HEK293 (cell line): Measurements from ENCODE around the gene ARHGAP8.
"Not testable (repeated sequence)": the region's sequence is repeated elsewhere in the genome, so short reads cannot be mapped to it uniquely, and the experiment has no call there.

ENCODE experiments used
- CTCF ChIA-PET: fragments of 350-600 bp; formaldehyde crosslinking; extraction: SDS; loops from one replicate; lab custom pipeline; 2021; ENCODE audit warnings: antibody characterized with exemption; lab: Yijun Ruan, JAX
- POLR2A ChIA-PET: fragments of 300-600 bp; formaldehyde crosslinking; extraction: SDS; loops from one replicate; lab custom pipeline; 2020; ENCODE audit warnings: antibody characterized with exemption, inconsistent platforms; lab: Yijun Ruan, JAX
- H3K27ac ChIP-seq: fragments of 200-500 bp; sonication (Bioruptor generic); 2 replicates; pipeline ENCODE4 v1.5.1; 2014; ENCODE audit warnings: low read depth, low read length, control low read depth, inconsistent platforms; ENCODE audit errors: extremely low read depth
- H3K36me3 ChIP-seq, 2 experiments: fragments of 200-500 bp in 1 of 2; sonication (Bioruptor generic) in 1 of 2; 1 replicate in 1 of 2; 2 replicates in 1 of 2; pipeline ENCODE4 v1.5.1; 2014 to 2017; ENCODE audit warnings: inconsistent platforms in 2 of 2, low read length in 2 of 2; ENCODE audit not compliant: control insufficient read depth in 2 of 2, insufficient read depth in 1 of 2
- H3K4me1 ChIP-seq: fragments of 200-500 bp; sonication (Bioruptor generic); 2 replicates; pipeline ENCODE4 v1.5.1; 2014; ENCODE audit warnings: mild to moderate bottlenecking, low read length, inconsistent platforms; ENCODE audit not compliant: control insufficient read depth, insufficient read depth
- H3K4me3 ChIP-seq: 2 replicates; pipeline ENCODE4 v1.5.1; 2011; ENCODE audit warnings: low read depth, mild to moderate bottlenecking, control low read depth, low read length, moderate library complexity
- H3K9me3 ChIP-seq: fragments of 200-500 bp; sonication (Bioruptor generic); 2 replicates; pipeline ENCODE4 v1.5.1; 2014; ENCODE audit warnings: low read depth, low read length, inconsistent platforms; ENCODE audit not compliant: control insufficient read depth, insufficient read depth
- EGR2 ChIP-seq: fragments of 450-650 bp; formaldehyde crosslinking; IDR thresholded peaks from 2 replicates; pipeline ENCODE4 v1.5.1; 2016; ENCODE audit warnings: low read depth, missing biosample characterization, missing genetic modification characterization
- HOXC10 ChIP-seq: sonication (generic); formaldehyde crosslinking; IDR thresholded peaks from 2 replicates; pipeline ENCODE4 v1.8.1; 2023; ENCODE audit warnings: mild to moderate bottlenecking, missing genetic modification reagents
- KLF7 ChIP-seq: fragments of 450-650 bp; formaldehyde crosslinking; IDR thresholded peaks from 2 replicates; pipeline ENCODE4 v1.5.1; 2016; ENCODE audit warnings: missing biosample characterization, missing genetic modification characterization, borderline replicate concordance
- OVOL3 ChIP-seq: fragments of 450-650 bp; formaldehyde crosslinking; IDR thresholded peaks from 2 replicates; pipeline ENCODE4 v1.5.1; 2016; ENCODE audit warnings: missing biosample characterization, missing genetic modification characterization
- PRDM1 ChIP-seq: fragments of 450-650 bp; formaldehyde crosslinking; IDR thresholded peaks from 2 replicates; pipeline ENCODE4; 2016; ENCODE audit warnings: missing biosample characterization, missing genetic modification characterization
- PRDM6 ChIP-seq: fragments of 450-650 bp; formaldehyde crosslinking; IDR thresholded peaks from 2 replicates; pipeline ENCODE4 v1.5.1; 2017; ENCODE audit warnings: missing biosample characterization, missing genetic modification characterization
- ZBTB20 ChIP-seq: fragments of 450-650 bp; formaldehyde crosslinking; IDR thresholded peaks from 2 replicates; pipeline ENCODE4 v1.5.1; 2016; ENCODE audit warnings: missing biosample characterization, missing genetic modification characterization
- ZBTB49 ChIP-seq: fragments of 450-650 bp; formaldehyde crosslinking; IDR thresholded peaks from 2 replicates; pipeline ENCODE4 v1.5.1; 2016; ENCODE audit warnings: missing biosample characterization, missing genetic modification characterization, low read depth
- ZIC2 ChIP-seq: fragments of 450-650 bp; formaldehyde crosslinking; IDR thresholded peaks from 2 replicates; pipeline ENCODE4 v1.5.1; 2016; ENCODE audit warnings: missing biosample characterization, missing genetic modification characterization
- ZNF211 ChIP-seq: fragments of 450-650 bp; formaldehyde crosslinking; IDR thresholded peaks from 2 replicates; pipeline ENCODE4 v1.5.1; 2016; ENCODE audit warnings: low read depth, missing biosample characterization, missing genetic modification characterization
- ZNF214 ChIP-seq: fragments of 450-650 bp; formaldehyde crosslinking; IDR thresholded peaks from 2 replicates; pipeline ENCODE4 v1.5.1; 2017; ENCODE audit warnings: missing biosample characterization, mild to moderate bottlenecking, missing genetic modification characterization, borderline replicate concordance
- ZNF223 ChIP-seq: fragments of 450-650 bp; formaldehyde crosslinking; IDR thresholded peaks from 2 replicates; pipeline ENCODE4 v1.5.1; 2016; ENCODE audit warnings: missing biosample characterization, missing genetic modification characterization
- ZNF311 ChIP-seq: fragments of 450-650 bp; formaldehyde crosslinking; IDR thresholded peaks from 2 replicates; pipeline ENCODE4 v1.5.1; 2017; ENCODE audit warnings: missing biosample characterization, missing genetic modification characterization, borderline replicate concordance
- ZNF350 ChIP-seq: fragments of 450-650 bp; formaldehyde crosslinking; IDR thresholded peaks from 2 replicates; pipeline ENCODE4 v1.5.0; 2017; ENCODE audit warnings: missing biosample characterization, mild to moderate bottlenecking, missing genetic modification characterization
- ZNF529 ChIP-seq: fragments of 450-650 bp; formaldehyde crosslinking; IDR thresholded peaks from 2 replicates; pipeline ENCODE4 v1.5.1; 2017; ENCODE audit warnings: missing genetic modification characterization, missing biosample characterization; ENCODE audit not compliant: insufficient replicate concordance
- ZNF549 ChIP-seq: fragments of 450-650 bp; IDR thresholded peaks from 2 replicates; pipeline ENCODE4 v1.5.1; 2018; ENCODE audit warnings: missing biosample characterization, missing genetic modification characterization, mild to moderate bottlenecking, inconsistent platforms, moderate library complexity
- ZNF610 ChIP-seq: fragments of 450-650 bp; formaldehyde crosslinking; IDR thresholded peaks from 2 replicates; pipeline ENCODE4 v1.5.1; 2016; ENCODE audit warnings: missing biosample characterization, missing genetic modification characterization, borderline replicate concordance
- ZNF624 ChIP-seq: fragments of 450-650 bp; formaldehyde crosslinking; IDR thresholded peaks from 2 replicates; pipeline ENCODE4 v1.5.1; 2017; ENCODE audit warnings: missing biosample characterization, missing genetic modification characterization
- ZNF670 ChIP-seq: fragments of 450-650 bp; formaldehyde crosslinking; IDR thresholded peaks from 2 replicates; pipeline ENCODE4 v1.5.1; 2016; ENCODE audit warnings: missing biosample characterization, missing genetic modification characterization, low read depth
- ZNF677 ChIP-seq: fragments of 450-650 bp; IDR thresholded peaks from 2 replicates; pipeline ENCODE4 v1.5.0; 2018; ENCODE audit warnings: missing biosample characterization, mild to moderate bottlenecking, missing genetic modification characterization, moderate library complexity
- ZNF747 ChIP-seq: fragments of 450-650 bp; formaldehyde crosslinking; IDR thresholded peaks from 2 replicates; pipeline ENCODE4 v1.5.1; 2016; ENCODE audit warnings: missing biosample characterization, missing genetic modification characterization
- ZNF768 ChIP-seq: fragments of 450-650 bp; formaldehyde crosslinking; IDR thresholded peaks from 2 replicates; pipeline ENCODE4 v1.5.1; 2018; ENCODE audit warnings: missing biosample characterization, mild to moderate bottlenecking, missing genetic modification characterization
- ZNF792 ChIP-seq: fragments of 450-650 bp; formaldehyde crosslinking; IDR thresholded peaks from 2 replicates; pipeline ENCODE4 v1.5.1; 2016; ENCODE audit warnings: missing biosample characterization, missing genetic modification characterization
- ZSCAN5A ChIP-seq: fragments of 450-650 bp; formaldehyde crosslinking; IDR thresholded peaks from 2 replicates; pipeline ENCODE4 v1.5.1; 2016; ENCODE audit warnings: missing biosample characterization, missing genetic modification characterization
- TF ChIP-seq, protein P1 (sequence below): fragments of 450-650 bp; formaldehyde crosslinking; IDR thresholded peaks from 2 replicates; pipeline ENCODE4 v1.5.1; 2016; ENCODE audit warnings: missing biosample characterization, missing genetic modification characterization

Gene ARHGAP8

DNA sequence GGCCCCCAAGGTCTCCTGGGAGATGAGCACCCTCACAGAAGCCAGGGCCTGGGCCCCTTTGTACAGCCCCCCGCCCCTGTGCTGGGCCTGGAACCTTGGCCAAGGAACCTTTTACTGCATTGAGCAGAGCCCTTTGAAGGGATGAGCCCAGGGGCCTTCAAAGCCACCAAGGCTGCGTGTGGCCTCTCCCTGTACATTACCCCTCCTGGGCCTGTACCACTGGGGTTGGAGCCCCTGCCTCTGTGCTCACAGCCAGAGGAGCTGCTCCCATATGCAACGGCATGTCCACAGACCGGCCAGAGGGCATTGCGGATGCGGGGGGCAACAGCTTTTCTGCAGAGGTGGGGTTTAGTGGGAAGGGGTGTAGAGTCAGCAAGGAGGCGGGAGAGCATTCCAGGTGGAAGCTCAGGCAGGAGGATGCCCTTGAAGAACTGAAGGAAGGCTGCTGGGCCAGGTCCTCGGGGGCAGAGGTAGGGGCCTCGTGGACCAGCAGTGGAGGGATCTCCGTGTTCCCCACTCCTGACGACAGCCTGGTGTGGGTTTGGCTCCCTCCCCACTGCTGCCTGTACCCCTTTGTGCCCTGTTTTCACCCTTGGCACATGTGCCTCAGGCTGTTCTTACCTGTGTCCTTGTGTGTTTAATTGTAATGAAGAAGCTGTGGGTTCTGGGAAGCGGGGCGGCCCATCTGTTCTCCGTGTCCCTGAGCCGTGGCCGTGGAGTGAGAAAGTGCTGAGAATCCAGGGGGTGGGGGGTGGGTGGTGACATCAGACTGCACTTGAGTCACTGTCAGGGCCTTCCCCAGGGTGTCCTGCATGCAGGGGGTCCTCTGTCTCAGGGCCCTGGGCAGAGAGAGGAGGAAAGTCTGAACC lies 46.9 kb downstream of the ARHGAP8 start (continued):
- TF ChIP-seq ZSCAN5A (tag by site-specific recombination): no peak
- TF ChIP-seq ZNF223: no peak
- no peak for TF ChIP-seq ZNF350 (tag by site-specific recombination)
- TF ChIP-seq ZNF624 (tag by site-specific recombination): no peak
- no peak for TF ChIP-seq ZNF768 (tag by site-specific recombination)
- no peak for TF ChIP-seq ZNF610 (tag by site-specific recombination)
- TF ChIP-seq ZNF747 (tag by site-specific recombination): no peak
- peak; percentile 71 for TF ChIP-seq ZIC2 (tag by site-specific recombination)
- TF ChIP-seq ZNF214 (tag by site-specific recombination): no peak
- no peak for TF ChIP-seq KLF7 (tag by site-specific recombination)
- TF ChIP-seq ZNF677 (tag by site-specific recombination): peak; percentile 97

DNA sequence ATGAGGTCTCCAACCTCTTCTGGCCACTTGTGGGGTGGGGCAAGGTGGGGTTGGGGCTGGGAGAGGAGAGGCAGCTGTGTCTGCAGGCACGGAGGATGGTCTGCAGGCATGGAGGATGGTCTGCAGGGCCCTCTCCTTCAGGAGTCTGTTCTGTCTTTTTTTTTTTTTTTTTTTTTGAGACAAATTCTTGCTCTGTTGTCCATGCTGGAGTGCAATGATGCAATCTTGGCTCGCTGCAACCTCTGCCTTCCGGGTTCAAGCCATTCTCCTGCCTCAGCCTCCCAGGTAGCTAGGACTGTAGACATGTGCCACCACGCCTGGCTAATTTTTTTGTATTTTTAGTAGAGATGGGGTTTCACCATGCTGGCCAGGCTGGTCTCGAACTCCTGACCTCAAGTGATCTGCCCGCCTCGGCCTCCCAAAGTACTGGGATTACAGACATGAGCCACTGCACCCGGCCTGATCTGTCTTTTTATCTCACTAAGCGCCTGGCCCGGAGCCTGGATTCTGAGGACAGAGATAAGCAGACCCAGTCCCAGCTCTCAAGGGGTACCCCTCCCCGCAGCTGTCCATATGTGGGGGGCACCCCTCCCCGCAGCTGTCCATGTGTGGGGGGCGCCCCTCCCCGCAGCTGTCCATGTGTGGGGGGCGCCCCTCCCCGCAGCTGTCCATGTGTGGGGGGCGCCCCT lies 47.7 kb downstream of the ARHGAP8 start:
- H3K9me3 ChIP-seq, POLR2A ChIA-PET, H3K4me1 ChIP-seq, H3K36me3 ChIP-seq, H3K4me3 ChIP-seq, H3K27ac ChIP-seq: not testable (repeated sequence)
- CTCF ChIA-PET: interaction anchor here (1.3 kb wide), 1 partner anchor 28 kb away, joined by 6 read pairs; no protein-coding TSS in a partner anchor
- TF ChIP-seq ZIC2 (tag by site-specific recombination): 0 out of 2 replicates have a peak, but pooled peaks have one; percentile 2

- Histone ChIP-seq H3K27ac (no peak overlapping the region), H3K36me3 (no peaks in the 10 kb centered on the region; a peak in 1 of 3 replicates), H3K4me1 (peaks cover 3% of the 10 kb centered on the region), H3K9me3 (no peaks in the 10 kb centered on the region), H3K4me3 (no peak overlapping the region)
- POLR2A ChIA-PET: no interaction called here
- CTCF ChIA-PET: no interaction called here
- TF ChIP-seq HOXC10 (no peak), ZNF792 (tag by site-specific recombination) (no peak), ZBTB20 (tag by site-specific recombination) (no peak), EGR2 (tag by site-specific recombination) (no peak), ZNF670 (tag by site-specific recombination) (no peak), ZNF211 (tag by site-specific recombination) (no peak), ZNF311 (no peak), PRDM6 (tag by site-specific recombination) (no peak), ZNF549 (tag by site-specific recombination) (no peak), ZNF529 (no peak), KLF7 (tag by site-specific recombination) (no peak), PRDM1 (tag by site-specific recombination) (no peak), ZBTB49 (tag by site-specific recombination) (no peak), OVOL3 (tag by site-specific recombination) (no peak), ZNF610 (tag by site-specific recombination) (no peak)
- TF ChIP-seq, protein P1, sequence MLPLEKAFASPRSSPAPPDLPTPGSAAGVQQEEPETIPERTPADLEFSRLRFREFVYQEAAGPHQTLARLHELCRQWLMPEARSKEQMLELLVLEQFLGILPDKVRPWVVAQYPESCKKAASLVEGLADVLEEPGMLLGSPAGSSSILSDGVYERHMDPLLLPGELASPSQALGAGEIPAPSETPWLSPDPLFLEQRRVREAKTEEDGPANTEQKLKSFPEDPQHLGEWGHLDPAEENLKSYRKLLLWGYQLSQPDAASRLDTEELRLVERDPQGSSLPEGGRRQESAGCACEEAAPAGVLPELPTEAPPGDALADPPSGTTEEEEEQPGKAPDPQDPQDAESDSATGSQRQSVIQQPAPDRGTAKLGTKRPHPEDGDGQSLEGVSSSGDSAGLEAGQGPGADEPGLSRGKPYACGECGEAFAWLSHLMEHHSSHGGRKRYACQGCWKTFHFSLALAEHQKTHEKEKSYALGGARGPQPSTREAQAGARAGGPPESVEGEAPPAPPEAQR (tag by site-specific recombination): no peak
These were observed 49.1 kb downstream of the ARHGAP8 start for GRCh38 chr22:44801476-44801875.
